ENCODE data around the gene XYLT1. TPM values are rescaled to one million over a fixed set of nuclear protein-coding genes. Genes with fewer than 3 reads are reported as not detected.

Gene XYLT1
- total and polyA plus RNA-seq, 2 of the 13 experiments (the other 11 are each of a cell fraction or from before 2014, with no cell fraction given): not detected

GRCh38 chr16:17204644-17205043 lies 266.1 kb downstream of the XYLT1 start:
- TF ChIP-seq PRDM10 (CRISPR knock-in tag; IDR thresholded peaks at IDR 0.05; ENCODE audit: low read depth): no peak
- no peak for TF ChIP-seq ZBTB49 (CRISPR knock-in tag; IDR thresholded peaks at IDR 0.05; ENCODE audit: borderline replicate concordance)
- no peak for TF ChIP-seq PLSCR1 (CRISPR knock-in tag; IDR thresholded peaks at IDR 0.05; ENCODE audit: borderline replicate concordance)
- FAIRE-seq: no peak

More at GRCh38 chr16:17204644-17205043, 266.1 kb downstream of the XYLT1 start:
- Histone ChIP-seq H3K4me1 (ENCODE audit: insufficient read depth, low read length) (no peaks in the 10 kb centered on the region), H3K79me2 (ENCODE audit: insufficient read depth, low read length) (no peaks in the 10 kb centered on the region), H4K20me1 (ENCODE audit: insufficient read depth, low read length) (no peaks in the 10 kb centered on the region; the same call in 1 of the 2 replicates), H3K4me3 (replicated peaks in 1 of 3; ENCODE audit: insufficient read depth in 1 of 3, low read depth in 2 of 3, low read length in 3 of 3) (no peak overlapping the region), H3K9ac (ENCODE audit: insufficient read depth, low read depth, low read length) (no peak overlapping the region), H3K36me3 (replicated peaks in 1 of 2; ENCODE audit: control insufficient read depth in 1 of 2, insufficient read depth in 2 of 2, low read length in 2 of 2) (no peaks in the 10 kb centered on the region), H2AFZ (ENCODE audit: low read length) (no peak overlapping the region), H3K4me2 (ENCODE audit: low read depth, low read length) (no peak overlapping the region), H3K9me3 (ENCODE audit: low read length) (no peaks in the 10 kb centered on the region), H3K27me3 (ENCODE audit: control insufficient read depth in 1 of 2, insufficient read depth in 2 of 2, low read length in 2 of 2) (peaks cover 0 to 14% of the 10 kb centered on the region in 2 experiments; a peak in 2 of 5 replicates), H3K27ac (ENCODE audit: extremely low read length, insufficient read depth, low read length) (no peak overlapping the region)
- ATAC-seq: no peak
- 9% methylated on average over 2 of the region's 2 CpGs for WGBS (ENCODE audit: low lambda C conversion rate)
- ChIA-PET POLR2A (interaction anchor here (0.8 kb wide), 1 partner anchor 14 kb away, joined by 3 read pairs; no protein-coding TSS in a partner anchor), CTCF (ENCODE audit: low intra/inter-chr PET ratio, low total read pairs) (no interaction called here)
- DNase-seq (ENCODE audit: low spot score): no peak
- no TSS peak for BruUV-seq (replicated peaks)
- intact Hi-C loops (cut with micrococcal nuclease; ENCODE audit: unreplicated experiment): no loop called here
- in situ Hi-C loops (cut with HindIII; ENCODE audit: extremely low pct_ligation_motif_present, low pct_unique_long_range_greater_than_20kb): no loop called here

Measured in HepG2 (cell line).